HG03025 (cell line): ENCODE measurements around the gene TOR2A.
"Not testable (repeated sequence)": the region's sequence is repeated elsewhere in the genome, so short reads cannot be mapped to it uniquely, and the experiment has no call there.

ENCODE experiments used
- ATAC-seq: cut with Tn5 transposase; IDR thresholded peaks from one replicate; pipeline ENCODE4 v1.9.1; 2021; ENCODE audit warnings: mild to moderate bottlenecking, moderate library complexity; ENCODE audit not compliant: unreplicated experiment, low FRiP score

TOR2A gene

GRCh38 chr9:127734747-127735529, at the start of gene TOR2A:
TOR2A (minus strand) TSS chr9:127735294; CDS start chr9:127735270, 24 bp downstream.
- ATAC-seq: peak; percentile 64

- ATAC-seq: no peak
These were observed 48.3 kb upstream of the TOR2A start for GRCh38 chr9:127783111-127784008.

GRCh38 chr9:127781806-127782205, 46.7 kb upstream of the TOR2A start:
- ATAC-seq: no peak

- not testable (repeated sequence) for ATAC-seq
These were observed 45.8 kb upstream of the TOR2A start for GRCh38 chr9:127780909-127781308.

GRCh38 chr9:127780126-127780885, 45.2 kb upstream of the TOR2A start:
- ATAC-seq: no peak

- peak; percentile 36 for ATAC-seq
These were observed 44.3 kb upstream of the TOR2A start for GRCh38 chr9:127779136-127779981.

GRCh38 chr9:127778280-127779135, 43.4 kb upstream of the TOR2A start, which contains the start of gene SH2D3C:
SH2D3C (minus strand) TSS chr9:127778666; CDS start chr9:127778627, 39 bp downstream.
- ATAC-seq: peak; percentile 34

GRCh38 chr9:127777368-127777980, 42.4 kb upstream of the TOR2A start:
- ATAC-seq: no peak

GRCh38 chr9:127776924-127777289, 41.8 kb upstream of the TOR2A start:
- ATAC-seq: no peak

- no peak for ATAC-seq
These were observed 41.3 kb upstream of the TOR2A start for GRCh38 chr9:127776195-127776923.

GRCh38 chr9:127773981-127774380, 38.9 kb upstream of the TOR2A start:
- ATAC-seq: no peak

GRCh38 chr9:127773272-127773671, 38.2 kb upstream of the TOR2A start:
- no peak for ATAC-seq

- no peak for ATAC-seq
These were observed 37.5 kb upstream of the TOR2A start for GRCh38 chr9:127772603-127773002.

GRCh38 chr9:127771570-127772189, 36.6 kb upstream of the TOR2A start:
- no peak for ATAC-seq

- peak; percentile 88 for ATAC-seq
These were observed 35.9 kb upstream of the TOR2A start for GRCh38 chr9:127770905-127771569.

- no peak for ATAC-seq
These were observed 35.5 kb upstream of the TOR2A start for GRCh38 chr9:127770583-127770904.
